ENCODE data around the gene NCDN. TPM values are rescaled to one million over a fixed set of nuclear protein-coding genes. Genes with fewer than 3 reads are reported as not detected.

The NCDN gene
- 10 to 100 TPM; 12.5 to 13.8 (median 13.8) TPM for polyA plus RNA-seq (ENCODE audit: insufficient read length in 3 of 3)

- peak; percentile 93 to 96 (median 95) for DNase-seq (ENCODE audit: low read depth in 3 of 3, low spot score in 2 of 3)
Observed at GRCh38 chr1:35557611-35558373, at the start of gene NCDN. TSS of gene NCDN (plus strand) at chr1:35557799. CDS start at chr1:35558191, 392 bp downstream.

- DNase-seq (ENCODE audit: low read depth in 3 of 3, low spot score in 2 of 3): no peak
Observed at GRCh38 chr1:35507947-35508346, 49.7 kb upstream of the NCDN start.

- no peak for DNase-seq (ENCODE audit: low read depth in 3 of 3, low spot score in 2 of 3)
Observed at GRCh38 chr1:35509558-35509957, 48.0 kb upstream of the NCDN start.

- DNase-seq (ENCODE audit: low read depth in 3 of 3, low spot score in 2 of 3): no peak
Observed at GRCh38 chr1:35511305-35511704, 46.3 kb upstream of the NCDN start.

GRCh38 chr1:35518183-35518582 is 39.4 kb upstream of the NCDN start:
- no peak for DNase-seq (ENCODE audit: low read depth in 3 of 3, low spot score in 2 of 3)

GRCh38 chr1:35519432-35519831 is 38.2 kb upstream of the NCDN start:
- no peak for DNase-seq (ENCODE audit: low read depth in 3 of 3, low spot score in 2 of 3)

GRCh38 chr1:35524106-35524505 is 33.5 kb upstream of the NCDN start:
- no peak for DNase-seq (ENCODE audit: low read depth in 3 of 3, low spot score in 2 of 3)

- DNase-seq (ENCODE audit: low read depth in 3 of 3, low spot score in 2 of 3): no peak
Observed at GRCh38 chr1:35530168-35530567, 27.4 kb upstream of the NCDN start.

GRCh38 chr1:35530946-35531345 is 26.7 kb upstream of the NCDN start:
- no peak for DNase-seq (ENCODE audit: low read depth in 3 of 3, low spot score in 2 of 3)

GRCh38 chr1:35531368-35531767 is 26.2 kb upstream of the NCDN start:
- no peak for DNase-seq (ENCODE audit: low read depth in 3 of 3, low spot score in 2 of 3)

- DNase-seq (ENCODE audit: low read depth in 3 of 3, low spot score in 2 of 3): no peak
Observed at GRCh38 chr1:35532497-35533223, 24.9 kb upstream of the NCDN start.

- DNase-seq (ENCODE audit: low read depth in 3 of 3, low spot score in 2 of 3): no peak
Observed at GRCh38 chr1:35533586-35533985, 24.0 kb upstream of the NCDN start.

GRCh38 chr1:35535243-35535642 is 22.4 kb upstream of the NCDN start:
- DNase-seq (ENCODE audit: low read depth in 3 of 3, low spot score in 2 of 3): no peak

- no peak for DNase-seq (ENCODE audit: low read depth in 3 of 3, low spot score in 2 of 3)
Observed at GRCh38 chr1:35536556-35537162, 20.9 kb upstream of the NCDN start.

- DNase-seq (ENCODE audit: low read depth in 3 of 3, low spot score in 2 of 3): no peak
Observed at GRCh38 chr1:35537806-35538205, 19.8 kb upstream of the NCDN start.

GRCh38 chr1:35539073-35539823 is 18.4 kb upstream of the NCDN start:
- no peak for DNase-seq (ENCODE audit: low read depth in 3 of 3, low spot score in 2 of 3)

- no peak for DNase-seq (ENCODE audit: low read depth in 3 of 3, low spot score in 2 of 3)
Observed at GRCh38 chr1:35539824-35540261, 17.8 kb upstream of the NCDN start.

- DNase-seq (ENCODE audit: low read depth in 3 of 3, low spot score in 2 of 3): no peak
Observed at GRCh38 chr1:35544976-35545375, 12.6 kb upstream of the NCDN start.

GRCh38 chr1:35546614-35547013 is 11.0 kb upstream of the NCDN start:
- DNase-seq (ENCODE audit: low read depth in 3 of 3, low spot score in 2 of 3): no peak

- DNase-seq (ENCODE audit: low read depth in 3 of 3, low spot score in 2 of 3): no peak
Observed at GRCh38 chr1:35553851-35554250, 3.7 kb upstream of the NCDN start.
